C4-2B (cell line): ENCODE measurements around the gene RAB36.

Experiments
- H3K27ac ChIP-seq: fragments of 450-650 bp; 2 replicates; pipeline ENCODE4 v1.5.1; 2017
- ZFX ChIP-seq: fragments of 450-650 bp; IDR thresholded peaks from 2 replicates; pipeline ENCODE4 v1.6.1; 2017
- TF ChIP-seq, protein P1 (sequence below): fragments of 450-650 bp; conservative IDR thresholded peaks from 2 replicates; pipeline ENCODE4 v1.5.1; 2017; ENCODE audit warnings: mild to moderate bottlenecking

Gene RAB36

DNA sequence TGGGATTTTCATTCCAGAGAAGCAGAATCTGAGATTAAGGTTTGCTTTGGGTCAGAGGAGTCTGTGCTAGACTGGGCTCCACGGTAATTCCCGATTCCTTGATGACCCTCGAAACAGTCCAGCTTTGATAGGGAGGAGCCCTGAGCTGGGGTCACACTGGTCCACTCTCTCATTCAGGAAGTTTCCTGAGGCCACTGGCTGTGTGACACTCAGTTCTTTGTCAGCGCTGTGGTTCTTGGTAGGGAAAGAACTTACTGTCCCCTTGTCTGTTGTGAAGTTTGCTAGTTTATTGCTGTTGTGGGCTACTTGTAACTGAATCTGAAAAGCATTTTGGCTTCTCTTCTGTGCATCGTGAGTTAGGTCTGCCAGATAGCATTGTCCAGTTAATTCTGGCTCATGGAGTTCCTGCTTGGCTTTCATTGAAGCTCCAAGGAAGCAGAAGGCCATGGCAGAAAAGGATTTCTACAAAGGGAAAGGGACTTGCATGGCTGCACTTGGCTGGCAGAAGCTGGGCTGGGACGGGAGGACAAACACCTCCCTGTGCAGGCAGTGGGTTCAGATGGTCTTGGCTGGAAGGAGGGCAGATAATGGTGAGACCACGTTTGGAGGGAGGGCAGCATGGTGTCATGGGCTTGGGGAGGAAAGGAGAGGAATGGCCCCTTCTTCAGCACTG is 58.3 kb downstream of the RAB36 start:
- H3K27ac ChIP-seq: no peak overlapping the region
- TF ChIP-seq ZFX: no peak
- TF ChIP-seq, protein P1, sequence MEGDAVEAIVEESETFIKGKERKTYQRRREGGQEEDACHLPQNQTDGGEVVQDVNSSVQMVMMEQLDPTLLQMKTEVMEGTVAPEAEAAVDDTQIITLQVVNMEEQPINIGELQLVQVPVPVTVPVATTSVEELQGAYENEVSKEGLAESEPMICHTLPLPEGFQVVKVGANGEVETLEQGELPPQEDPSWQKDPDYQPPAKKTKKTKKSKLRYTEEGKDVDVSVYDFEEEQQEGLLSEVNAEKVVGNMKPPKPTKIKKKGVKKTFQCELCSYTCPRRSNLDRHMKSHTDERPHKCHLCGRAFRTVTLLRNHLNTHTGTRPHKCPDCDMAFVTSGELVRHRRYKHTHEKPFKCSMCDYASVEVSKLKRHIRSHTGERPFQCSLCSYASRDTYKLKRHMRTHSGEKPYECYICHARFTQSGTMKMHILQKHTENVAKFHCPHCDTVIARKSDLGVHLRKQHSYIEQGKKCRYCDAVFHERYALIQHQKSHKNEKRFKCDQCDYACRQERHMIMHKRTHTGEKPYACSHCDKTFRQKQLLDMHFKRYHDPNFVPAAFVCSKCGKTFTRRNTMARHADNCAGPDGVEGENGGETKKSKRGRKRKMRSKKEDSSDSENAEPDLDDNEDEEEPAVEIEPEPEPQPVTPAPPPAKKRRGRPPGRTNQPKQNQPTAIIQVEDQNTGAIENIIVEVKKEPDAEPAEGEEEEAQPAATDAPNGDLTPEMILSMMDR: no peak

DNA sequence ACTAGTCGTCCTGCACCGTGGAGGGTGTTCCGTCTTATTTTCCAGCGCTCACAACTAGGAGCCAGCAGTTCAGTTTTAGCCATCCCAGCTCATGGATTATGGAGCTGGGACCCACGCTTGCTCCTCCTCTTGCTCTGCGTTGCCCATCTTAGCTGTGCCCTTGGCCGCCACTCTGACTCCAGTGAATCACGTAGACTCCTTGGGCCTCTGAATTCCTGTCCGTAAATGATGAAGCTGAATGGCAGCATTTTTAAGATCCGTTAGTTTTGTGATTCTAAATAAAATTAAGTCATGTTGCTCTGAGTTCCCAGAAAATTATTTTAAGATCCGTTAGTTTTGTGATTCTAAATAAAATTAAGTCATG is 58.8 kb downstream of the RAB36 start:
- H3K27ac ChIP-seq: no peak overlapping the region
- no peak for TF ChIP-seq ZFX
- TF ChIP-seq, protein P1: no peak

DNA sequence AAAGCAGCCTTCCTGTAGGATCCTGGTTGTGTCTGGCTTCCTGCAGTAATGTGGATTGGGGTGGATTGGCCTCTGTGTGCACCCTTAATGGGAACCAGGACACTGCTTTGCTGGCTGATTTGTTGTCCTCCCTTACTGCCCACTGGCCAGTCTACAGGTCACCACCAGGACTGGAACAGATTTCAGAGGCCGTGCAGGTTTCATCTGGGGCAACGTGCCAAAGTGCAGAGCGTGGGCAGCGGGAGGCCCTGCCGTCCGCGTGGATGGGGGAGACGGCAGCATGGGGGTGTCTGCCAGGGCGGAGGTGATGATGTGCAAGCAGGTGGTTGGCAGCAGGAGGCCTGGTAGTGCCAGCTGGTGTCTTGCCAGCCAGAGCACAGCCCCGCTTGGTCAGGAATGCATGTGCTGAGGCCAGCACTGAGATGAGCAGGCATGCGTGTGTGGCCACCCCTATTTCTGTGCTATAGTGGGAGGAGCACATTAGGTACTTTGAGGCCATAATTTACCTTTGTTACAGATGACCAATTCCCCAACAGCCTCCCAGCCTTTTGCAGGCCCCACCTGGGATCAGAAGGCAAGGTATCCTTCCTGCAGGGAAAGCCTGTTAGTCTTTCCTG is 59.4 kb downstream of the RAB36 start:
- TF ChIP-seq ZFX: no peak
- TF ChIP-seq, protein P1: no peak

DNA sequence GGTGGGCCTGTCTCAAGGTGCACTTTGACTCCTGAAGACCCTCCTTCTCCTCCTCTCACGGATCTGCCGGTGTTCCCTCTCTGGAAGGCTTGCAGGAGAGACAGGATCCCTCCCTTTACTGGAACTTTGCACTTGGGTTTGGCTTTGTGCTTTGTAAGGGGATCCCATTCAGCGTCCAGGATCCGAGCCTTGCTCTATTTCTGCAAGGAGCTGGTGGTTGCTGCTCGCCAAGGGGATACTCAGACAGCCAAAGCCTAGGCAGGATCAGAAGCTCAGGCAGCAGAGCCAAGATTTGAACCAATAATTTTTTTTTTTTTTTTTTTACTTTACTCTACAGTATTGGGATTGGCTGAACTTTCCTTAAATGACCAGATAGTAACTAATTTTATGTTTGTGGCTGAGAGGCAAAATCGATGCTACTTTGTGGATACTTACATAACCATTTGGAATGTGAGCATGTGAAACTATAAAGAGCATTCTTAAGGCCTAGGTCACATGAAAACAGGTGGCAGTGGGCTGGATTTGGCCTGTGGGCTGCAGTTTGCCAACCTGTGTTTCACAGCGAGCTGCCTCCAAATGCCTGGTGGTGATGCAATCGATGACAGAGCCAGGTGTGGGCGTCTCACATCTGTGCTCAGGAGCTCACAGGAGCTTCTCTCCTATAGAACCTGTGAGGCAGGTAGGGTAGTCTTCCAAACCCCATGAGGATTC is 60.2 kb downstream of the RAB36 start:
- H3K27ac ChIP-seq: no peak overlapping the region
- TF ChIP-seq, protein P1: no peak
- no peak for TF ChIP-seq ZFX

More for the DNA sequence above, 59.4 kb downstream of the RAB36 start:
- H3K27ac ChIP-seq: no peak overlapping the region

DNA sequence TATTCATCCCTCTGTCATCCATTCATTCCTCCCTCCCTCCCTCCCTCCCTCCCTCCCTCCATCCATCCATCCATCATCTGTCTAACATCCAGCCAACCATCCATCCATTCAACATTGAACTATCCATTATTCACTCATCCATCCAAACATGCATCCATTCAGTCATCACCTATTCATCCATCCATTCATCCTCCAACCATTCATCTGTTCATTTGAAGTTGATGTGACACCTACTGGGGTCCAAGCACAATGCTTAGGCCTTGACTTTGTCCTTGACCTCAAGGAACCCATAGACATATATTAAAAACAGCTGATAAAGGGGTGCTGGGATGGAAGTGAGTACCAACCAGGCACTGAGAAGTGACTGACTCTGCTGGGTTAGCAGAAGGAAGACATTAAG is 61.6 kb downstream of the RAB36 start:
- H3K27ac ChIP-seq: no peak overlapping the region
- no peak for TF ChIP-seq ZFX
- TF ChIP-seq, protein P1: no peak

DNA sequence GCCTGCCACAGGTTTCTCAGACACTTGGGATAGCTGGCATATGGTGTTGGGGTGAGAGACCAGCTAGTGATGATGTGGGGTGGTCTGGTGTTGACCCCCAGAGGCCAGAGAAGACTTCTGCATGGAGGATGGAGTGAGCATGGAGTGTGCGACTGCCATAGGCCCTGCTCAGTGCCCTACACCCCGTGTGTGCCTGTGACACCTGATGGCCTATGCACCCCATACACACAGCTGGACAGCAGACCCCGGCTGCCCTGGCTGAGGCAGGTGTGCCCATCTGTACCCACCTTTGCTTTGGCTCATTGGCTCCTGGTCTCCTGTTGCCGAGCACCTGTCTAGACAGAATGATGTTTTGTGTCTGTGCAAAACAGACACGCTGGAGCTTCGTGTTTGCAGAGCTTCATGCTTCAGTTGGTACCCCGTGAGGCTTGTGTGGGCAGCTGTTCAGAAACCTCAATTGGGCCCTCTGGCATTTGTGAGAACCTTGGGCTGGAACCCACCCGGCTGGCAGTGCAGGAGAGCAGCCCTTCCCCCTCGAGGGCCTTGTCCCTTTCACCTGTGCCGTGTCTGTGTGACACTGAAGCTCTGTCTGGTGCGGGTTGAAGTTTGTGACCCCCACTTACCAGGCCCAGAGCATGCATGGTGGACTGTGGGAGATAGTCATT is 62.6 kb downstream of the RAB36 start:
- no peak for TF ChIP-seq ZFX
- H3K27ac ChIP-seq: no peak overlapping the region

DNA sequence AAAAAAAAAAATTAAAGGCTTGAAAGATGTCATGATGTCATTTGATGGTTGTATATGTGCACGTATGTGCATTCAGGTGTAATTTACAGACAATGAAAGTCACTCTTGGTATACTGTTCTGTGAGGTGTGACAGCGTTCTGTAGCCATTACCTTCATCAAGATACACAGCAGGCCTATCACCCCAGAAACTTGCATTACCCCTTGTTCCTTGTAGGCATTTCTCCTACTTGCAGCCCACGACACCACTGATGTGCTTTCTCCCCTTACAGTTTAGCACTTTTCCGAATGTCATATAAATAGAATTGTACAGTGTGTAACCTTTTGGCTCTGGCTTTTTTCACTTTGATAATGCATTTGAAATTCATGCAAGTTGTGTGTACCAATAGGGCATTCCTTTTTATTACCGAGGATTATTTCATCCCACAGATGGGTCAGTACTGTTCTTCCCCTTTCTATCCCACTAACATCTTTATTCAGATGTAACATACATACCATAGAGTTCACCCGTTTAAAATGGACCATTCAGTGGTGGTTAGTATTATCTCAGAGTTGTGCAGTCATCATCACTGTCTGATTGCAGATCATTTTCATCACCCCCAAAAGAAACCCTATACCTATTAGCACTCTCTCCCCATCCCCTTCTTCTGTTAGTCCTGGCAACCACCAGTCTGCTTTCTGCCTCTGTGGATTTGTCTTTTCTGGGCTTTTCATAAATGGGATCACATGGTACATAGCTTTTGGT is 65.3 kb downstream of the RAB36 start:
- TF ChIP-seq, protein P1: no peak
- no peak for TF ChIP-seq ZFX
- H3K27ac ChIP-seq: no peak overlapping the region
